ENCODE data around the gene CHP1.
"Not testable (repeated sequence)": the region's sequence is repeated elsewhere in the genome, so short reads cannot be mapped to it uniquely, and the experiment has no call there.

CHP1 gene

GRCh38 chr15:41254560-41254959, 23.5 kb downstream of the CHP1 start:
- H3K27me3 ChIP-seq, result no peaks in the 10 kb centered on the region
- peak overlapping the region; percentile 54 for H3K27ac ChIP-seq
- H3K9me3 ChIP-seq, result no peaks in the 10 kb centered on the region
- no peak for TF ChIP-seq Cebpa-rat (IDR thresholded peaks at IDR 0.05)
- H3K9ac ChIP-seq, result no peak overlapping the region
- H3K36me3 ChIP-seq, result peaks cover 23% of the 10 kb centered on the region
- peaks cover 42% of the 10 kb centered on the region for H3K4me1 ChIP-seq
- peak overlapping the region; percentile 73 for H3K4me2 ChIP-seq
- no peaks in the 10 kb centered on the region for H4K20me1 ChIP-seq
- H3K4me3 ChIP-seq, result peak overlapping the region; percentile 15; the same call in 1 of the 2 replicates

- Histone ChIP-seq H4K20me1 (no peaks in the 10 kb centered on the region), H3K4me1 (peaks cover 55% of the 10 kb centered on the region), H3K27me3 (no peaks in the 10 kb centered on the region), H3K4me3 (no peak overlapping the region), H3K9ac (no peak overlapping the region), H3K36me3 (peaks cover 21% of the 10 kb centered on the region), H3K9me3 (no peaks in the 10 kb centered on the region), H3K4me2 (no peak overlapping the region), H3K27ac (no peak overlapping the region)
- TF ChIP-seq Cebpa-rat (IDR thresholded peaks at IDR 0.05), result no peak
These were observed 25.0 kb downstream of the CHP1 start for GRCh38 chr15:41256103-41256502.

GRCh38 chr15:41256577-41257038, 25.5 kb downstream of the CHP1 start:
- no peak for TF ChIP-seq Cebpa-rat (IDR thresholded peaks at IDR 0.05)
- H3K4me1 ChIP-seq, result peaks cover 56% of the 10 kb centered on the region
- H3K27me3 ChIP-seq, result no peaks in the 10 kb centered on the region
- H4K20me1 ChIP-seq, result no peaks in the 10 kb centered on the region
- H3K9me3 ChIP-seq, result no peaks in the 10 kb centered on the region
- H3K27ac ChIP-seq, result no peak overlapping the region
- no peak overlapping the region for H3K4me3 ChIP-seq
- peaks cover 16% of the 10 kb centered on the region for H3K36me3 ChIP-seq
- no peak overlapping the region for H3K9ac ChIP-seq
- H3K4me2 ChIP-seq, result no peak overlapping the region

- Histone ChIP-seq H3K36me3 (peaks cover 31% of the 10 kb centered on the region), H4K20me1 (no peaks in the 10 kb centered on the region), H3K9ac (no peak overlapping the region), H3K4me2 (peak overlapping the region; percentile 34), H3K27me3 (no peaks in the 10 kb centered on the region), H3K27ac (no peak overlapping the region), H3K4me1 (peaks cover 56% of the 10 kb centered on the region), H3K4me3 (no peak overlapping the region), H3K9me3 (peaks cover 14% of the 10 kb centered on the region)
- TF ChIP-seq Cebpa-rat (IDR thresholded peaks at IDR 0.05), result no peak
These were observed 27.8 kb downstream of the CHP1 start for GRCh38 chr15:41258750-41259471.

GRCh38 chr15:41259546-41260189, 28.6 kb downstream of the CHP1 start:
- H4K20me1 ChIP-seq, result no peaks in the 10 kb centered on the region
- H3K4me2 ChIP-seq, result peak overlapping the region; percentile 34
- no peak overlapping the region for H3K4me3 ChIP-seq
- peaks cover 14% of the 10 kb centered on the region for H3K9me3 ChIP-seq
- no peak overlapping the region for H3K9ac ChIP-seq
- H3K27me3 ChIP-seq, result no peaks in the 10 kb centered on the region
- H3K27ac ChIP-seq, result 0 out of 2 replicates have a peak overlapping the region, but pooled peaks have one; percentile 37
- H3K36me3 ChIP-seq, result peaks cover 39% of the 10 kb centered on the region
- no peak for TF ChIP-seq Cebpa-rat (IDR thresholded peaks at IDR 0.05)
- H3K4me1 ChIP-seq, result peaks cover 55% of the 10 kb centered on the region

GRCh38 chr15:41260924-41261323, 29.9 kb downstream of the CHP1 start:
- not testable (repeated sequence) for H3K4me2 ChIP-seq, H3K27ac ChIP-seq, H4K20me1 ChIP-seq, H3K9ac ChIP-seq, H3K27me3 ChIP-seq, H3K4me3 ChIP-seq
- peaks cover 14% of the 10 kb centered on the region for H3K9me3 ChIP-seq
- H3K4me1 ChIP-seq, result peaks cover 42% of the 10 kb centered on the region
- H3K36me3 ChIP-seq, result peaks cover 51% of the 10 kb centered on the region

GRCh38 chr15:41262571-41262970, 31.5 kb downstream of the CHP1 start:
- no peak overlapping the region for H3K27ac ChIP-seq
- H3K4me2 ChIP-seq, result no peak overlapping the region
- H4K20me1 ChIP-seq, result no peaks in the 10 kb centered on the region
- H3K36me3 ChIP-seq, result peaks cover 62% of the 10 kb centered on the region
- no peaks in the 10 kb centered on the region for H3K27me3 ChIP-seq
- H3K4me1 ChIP-seq, result peaks cover 40% of the 10 kb centered on the region
- H3K9ac ChIP-seq, result no peak overlapping the region
- H3K4me3 ChIP-seq, result no peak overlapping the region
- TF ChIP-seq Cebpa-rat (IDR thresholded peaks at IDR 0.05), result no peak
- H3K9me3 ChIP-seq, result peaks cover 14% of the 10 kb centered on the region

- H3K4me3 ChIP-seq, result no peak overlapping the region
- peak overlapping the region; percentile 0; the same call in 1 of the 2 replicates for H3K4me2 ChIP-seq
- peaks cover 32% of the 10 kb centered on the region for H3K4me1 ChIP-seq
- no peak for TF ChIP-seq Cebpa-rat (IDR thresholded peaks at IDR 0.05)
- H3K9me3 ChIP-seq, result peaks cover 14% of the 10 kb centered on the region
- H3K9ac ChIP-seq, result no peak overlapping the region
- no peaks in the 10 kb centered on the region for H3K27me3 ChIP-seq
- H3K27ac ChIP-seq, result peak overlapping the region; percentile 30; the same call in 1 of the 2 replicates
- H3K36me3 ChIP-seq, result peaks cover 59% of the 10 kb centered on the region
- no peaks in the 10 kb centered on the region for H4K20me1 ChIP-seq
These were observed 32.9 kb downstream of the CHP1 start for GRCh38 chr15:41263891-41264351.

- no peaks in the 10 kb centered on the region for H3K27me3 ChIP-seq
- no peaks in the 10 kb centered on the region for H3K4me1 ChIP-seq
- no peaks in the 10 kb centered on the region for H4K20me1 ChIP-seq
- H3K36me3 ChIP-seq, result peaks cover 70% of the 10 kb centered on the region
- no peak overlapping the region for H3K4me2 ChIP-seq
- H3K4me3 ChIP-seq, result no peak overlapping the region
- H3K9ac ChIP-seq, result no peak overlapping the region
- H3K9me3 ChIP-seq, result no peaks in the 10 kb centered on the region
- no peak for TF ChIP-seq Cebpa-rat (IDR thresholded peaks at IDR 0.05)
- no peak overlapping the region for H3K27ac ChIP-seq
These were observed 38.8 kb downstream of the CHP1 start for GRCh38 chr15:41269887-41270286.

- Histone ChIP-seq H3K27ac (no peak overlapping the region), H3K4me3 (no peak overlapping the region), H4K20me1 (no peaks in the 10 kb centered on the region), H3K36me3 (peaks cover 73% of the 10 kb centered on the region), H3K4me2 (no peak overlapping the region), H3K9ac (no peak overlapping the region), H3K9me3 (no peaks in the 10 kb centered on the region), H3K27me3 (no peaks in the 10 kb centered on the region), H3K4me1 (peaks cover 13% of the 10 kb centered on the region)
- TF ChIP-seq Cebpa-rat (IDR thresholded peaks at IDR 0.05), result no peak
These were observed 45.8 kb downstream of the CHP1 start for GRCh38 chr15:41276831-41277230.
